Erythroblast (primary cell): Measurements from ENCODE around the gene GSTM5.
"Not testable (repeated sequence)": the region's sequence is repeated elsewhere in the genome, so short reads cannot be mapped to it uniquely, and the experiment has no call there.

Experiments
- DNase-seq, 2 experiments: peaks; one replicate each; lab custom pipeline; 2025; lab: John Stamatoyannopoulos, UW
- GATA1 ChIP-seq: IDR thresholded peaks from 2 replicates; pipeline ENCODE4 v1.6.1; 2011; ENCODE audit warnings: low read depth, mild to moderate bottlenecking, control low read depth, low read length, moderate library complexity
- POLR2A ChIP-seq: IDR thresholded peaks from 2 replicates; pipeline ENCODE4 v1.6.1; 2011; ENCODE audit warnings: mild to moderate bottlenecking, low read length

The GSTM5 gene

GRCh38 chr1:109711593-109712320 lies at the start of gene GSTM5:
Gene GSTM5 (plus strand): TSS chr1:109712251. CDS start chr1:109712313, 62 bp downstream.
- not testable (repeated sequence) for DNase-seq

- DNase-seq: no peak
- no peak for TF ChIP-seq POLR2A
- no peak for TF ChIP-seq GATA1
These were observed 47.4 kb upstream of the GSTM5 start for GRCh38 chr1:109664671-109665070.

- TF ChIP-seq GATA1 (no peak), POLR2A (no peak)
These were observed 44.5 kb upstream of the GSTM5 start, which contains the start of gene GSTM2 for GRCh38 chr1:109667452-109668122. Gene GSTM2 (plus strand): TSS chr1:109668057. CDS start chr1:109668116, 59 bp downstream.

GRCh38 chr1:109668123-109668775 lies 43.8 kb upstream of the GSTM5 start:
- TF ChIP-seq POLR2A: no peak
- TF ChIP-seq GATA1: no peak
- DNase-seq: no peak

More at GRCh38 chr1:109667452-109668122, 44.5 kb upstream of the GSTM5 start, which contains the start of gene GSTM2:
- DNase-seq: peak; percentile 89 to 90

- TF ChIP-seq POLR2A: no peak
- TF ChIP-seq GATA1: no peak
- no peak for DNase-seq
These were observed 42.7 kb upstream of the GSTM5 start for GRCh38 chr1:109669246-109669948.

GRCh38 chr1:109669949-109670302 lies 42.1 kb upstream of the GSTM5 start:
- peak; percentile 13 to 26 for DNase-seq

GRCh38 chr1:109671067-109671466 lies 41.0 kb upstream of the GSTM5 start:
- TF ChIP-seq GATA1 (no peak), POLR2A (no peak)
- DNase-seq: no peak

- not testable (repeated sequence) for DNase-seq
These were observed 38.2 kb upstream of the GSTM5 start for GRCh38 chr1:109673861-109674260.

GRCh38 chr1:109676683-109677381 lies 35.2 kb upstream of the GSTM5 start:
- not testable (repeated sequence) for DNase-seq

GRCh38 chr1:109677459-109677858 lies 34.6 kb upstream of the GSTM5 start:
- no peak for TF ChIP-seq POLR2A
- no peak for TF ChIP-seq GATA1
- no peak for DNase-seq

- DNase-seq: not testable (repeated sequence)
These were observed 33.4 kb upstream of the GSTM5 start for GRCh38 chr1:109678637-109679036.

- DNase-seq: not testable (repeated sequence)
These were observed 27.3 kb upstream of the GSTM5 start for GRCh38 chr1:109684777-109685176.

- DNase-seq: not testable (repeated sequence)
These were observed 26.7 kb upstream of the GSTM5 start for GRCh38 chr1:109685399-109685798.

- not testable (repeated sequence) for DNase-seq
These were observed 26.2 kb upstream of the GSTM5 start for GRCh38 chr1:109685890-109686289.

GRCh38 chr1:109687109-109687508 lies 24.9 kb upstream of the GSTM5 start:
- DNase-seq: not testable (repeated sequence)
